H9 (cell line): ENCODE data around the gene MRPS10. TPM values are rescaled to one million over a fixed set of nuclear protein-coding genes. Genes with fewer than 3 reads are reported as not detected.
"Not testable (repeated sequence)": the region's sequence is repeated elsewhere in the genome, so short reads cannot be mapped to it uniquely, and the experiment has no call there.

Source experiments
- DNase-seq: peaks from one replicate; pipeline ENCODE4 v3.0.0-alpha.2; 2017
- H2AFZ ChIP-seq: one replicate; pipeline ENCODE4 v1.6.1; 2013; ENCODE audit warnings: mild to moderate bottlenecking, low read length, control low read depth, moderate library complexity
- H2AK5ac ChIP-seq: 2 replicates; pipeline ENCODE4 v1.6.1; 2013; ENCODE audit warnings: low read length, control low read depth, mixed read lengths; ENCODE audit not compliant: insufficient read length
- H2BK120ac ChIP-seq: one replicate; pipeline ENCODE4 v1.6.1; 2013; ENCODE audit warnings: low read depth, mild to moderate bottlenecking, low read length, control low read depth, inconsistent platforms; ENCODE audit not compliant: poor library complexity, severe bottlenecking
- H2BK12ac ChIP-seq: 2 replicates; pipeline ENCODE4 v1.6.1; 2013; ENCODE audit warnings: low read length, control low read depth, mixed read lengths, low read depth; ENCODE audit not compliant: insufficient read length
- H2BK15ac ChIP-seq: 2 replicates; pipeline ENCODE4 v1.6.1; 2013; ENCODE audit warnings: low read depth, low read length, control low read depth
- H2BK20ac ChIP-seq: one replicate; pipeline ENCODE4 v1.6.1; 2013; ENCODE audit warnings: low read depth, mild to moderate bottlenecking, low read length, control low read depth, inconsistent platforms; ENCODE audit not compliant: poor library complexity, severe bottlenecking
- H2BK5ac ChIP-seq: 2 replicates; pipeline ENCODE4 v1.6.1; 2013; ENCODE audit warnings: low read length, control low read depth, mixed read lengths; ENCODE audit not compliant: insufficient read length
- H3K14ac ChIP-seq: 2 replicates; pipeline ENCODE4 v1.6.1; 2013; ENCODE audit warnings: low read length, control low read depth; ENCODE audit not compliant: insufficient read depth
- H3K18ac ChIP-seq: 2 replicates; pipeline ENCODE4 v1.6.1; 2013; ENCODE audit warnings: low read depth, mild to moderate bottlenecking, mixed read lengths, low read length, control low read depth; ENCODE audit not compliant: insufficient read length
- H3K23ac ChIP-seq: 2 replicates; pipeline ENCODE4 v1.6.1; 2013; ENCODE audit warnings: low read length, control low read depth, mixed read lengths, low read depth; ENCODE audit not compliant: insufficient read length
- H3K23me2 ChIP-seq: 2 replicates; pipeline ENCODE4 v1.6.1; 2013; ENCODE audit warnings: low read depth, mild to moderate bottlenecking, mixed read lengths, low read length, control low read depth; ENCODE audit not compliant: insufficient read length, poor library complexity, severe bottlenecking
- H3K27ac ChIP-seq: 2 replicates; pipeline ENCODE4 v1.5.1; 2013; ENCODE audit warnings: low read length, control low read depth, mixed read lengths, low read depth; ENCODE audit not compliant: insufficient read length
- H3K27me3 ChIP-seq: 2 replicates; pipeline ENCODE4 v1.6.1; 2013; ENCODE audit warnings: low read length, control low read depth, inconsistent platforms; ENCODE audit not compliant: insufficient read depth
- H3K4ac ChIP-seq: 2 replicates; pipeline ENCODE4 v1.6.1; 2013; ENCODE audit warnings: low read depth, mild to moderate bottlenecking, control low read depth, inconsistent platforms, low read length, moderate library complexity
- H3K4me1 ChIP-seq: 2 replicates; pipeline ENCODE4 v1.6.1; 2013; ENCODE audit warnings: low read length, control low read depth, inconsistent platforms; ENCODE audit not compliant: insufficient read depth
- H3K4me2 ChIP-seq: 2 replicates; pipeline ENCODE4 v1.6.1; 2013; ENCODE audit warnings: low read length, control low read depth, mixed read lengths; ENCODE audit not compliant: insufficient read length, insufficient read depth
- H3K56ac ChIP-seq: 2 replicates; pipeline ENCODE4 v1.6.1; 2013; ENCODE audit warnings: low read depth, mild to moderate bottlenecking, mixed read lengths, low read length, control low read depth; ENCODE audit not compliant: insufficient read length
- H3K79me1 ChIP-seq: 2 replicates; pipeline ENCODE4 v1.6.1; 2013; ENCODE audit warnings: low read depth, mild to moderate bottlenecking, moderate library complexity, low read length, control low read depth, inconsistent platforms; ENCODE audit not compliant: insufficient read depth, poor library complexity, severe bottlenecking
- H3K79me2 ChIP-seq: 2 replicates; pipeline ENCODE4 v1.6.1; 2013; ENCODE audit warnings: low read length, control low read depth, inconsistent platforms; ENCODE audit not compliant: insufficient read depth
- H3K9ac ChIP-seq: 2 replicates; pipeline ENCODE4 v1.6.1; 2013; ENCODE audit warnings: low read length, control low read depth, mixed read lengths; ENCODE audit not compliant: insufficient read length; ENCODE audit errors: extremely low read depth
- H3K9me3 ChIP-seq: one replicate; pipeline ENCODE4 v1.6.1; 2013; ENCODE audit warnings: low read depth, low read length, inconsistent platforms; ENCODE audit not compliant: control insufficient read depth
- H3T11ph ChIP-seq: one replicate; pipeline ENCODE4 v1.6.1; 2013; ENCODE audit warnings: mild to moderate bottlenecking, low read length, control low read depth, inconsistent platforms
- H4K20me1 ChIP-seq: one replicate; pipeline ENCODE4 v1.6.1; 2013; ENCODE audit not compliant: control insufficient read depth, insufficient read length, insufficient read depth
- H4K5ac ChIP-seq: 2 replicates; pipeline ENCODE4 v1.6.1; 2013; ENCODE audit warnings: low read depth, mild to moderate bottlenecking, mixed read lengths, low read length, control low read depth; ENCODE audit not compliant: insufficient read length
- H4K8ac ChIP-seq: replicated peaks from 2 replicates; pipeline ENCODE4 v1.6.1; 2013; ENCODE audit warnings: low read length, control low read depth, mixed read lengths, low read depth; ENCODE audit not compliant: insufficient read length
- H4K91ac ChIP-seq: 2 replicates; pipeline ENCODE4 v1.6.1; 2013; ENCODE audit warnings: low read depth, mild to moderate bottlenecking, moderate library complexity, mixed read lengths, low read length, control low read depth; ENCODE audit not compliant: insufficient read length
- H3K27ac Mint-ChIP-seq, 3 experiments: 2 replicates in 2 of 3; 3 replicates in 1 of 3; pipeline ENCODE4 v1.8.0; 2020 to 2021; ENCODE audit warnings: mixed read lengths in 3 of 3, mild to moderate bottlenecking in 1 of 3, moderate library complexity in 1 of 3
- H3K27me3 Mint-ChIP-seq: 2 replicates; pipeline ENCODE4 v1.8.0; 2021; ENCODE audit warnings: low read depth, mild to moderate bottlenecking, moderate library complexity, mixed read lengths
- H3K36me3 Mint-ChIP-seq, 3 experiments: 2 replicates in 2 of 3; 3 replicates in 1 of 3; pipeline ENCODE4 v1.8.0; 2020 to 2021; ENCODE audit warnings: low read depth in 3 of 3, mixed read lengths in 3 of 3; ENCODE audit not compliant: insufficient read depth in 1 of 3
- H3K4me1 Mint-ChIP-seq, 2 experiments: 2 replicates each; pipeline ENCODE4 v1.8.0; 2020; ENCODE audit warnings: mixed read lengths in 2 of 2
- H3K4me3 Mint-ChIP-seq, 2 experiments: 2 replicates in 1 of 2; 3 replicates in 1 of 2; pipeline ENCODE4 v1.8.0; 2020 to 2021; ENCODE audit warnings: mild to moderate bottlenecking in 2 of 2, mixed read lengths in 2 of 2, moderate library complexity in 1 of 2
- H3K9me3 Mint-ChIP-seq, 2 experiments: 2 replicates in 1 of 2; 3 replicates in 1 of 2; pipeline ENCODE4 v1.8.0; 2020; ENCODE audit warnings: mild to moderate bottlenecking in 2 of 2, mixed read lengths in 2 of 2, moderate library complexity in 1 of 2
- WGBS: extraction: QIAGEN DNeasy Blood & Tissue Kit; methylation state at CpG from one replicate; pipeline ENCODE4 v1.1.7; 2013; ENCODE audit warnings: missing lambda C conversion rate, low lambda C conversion rate, mixed read lengths; ENCODE audit not compliant: insufficient read length; ENCODE audit errors: extremely low coverage; 5-methylcytosine and 5-hydroxymethylcytosine counted together
- total RNA-seq: library from RNA; stranded (reverse); gene quantifications from 2 replicates; pipeline ENCODE4 v1.2.1, GENCODE V29; 2021
- TF ChIP-seq, protein P1 (sequence below): fragments of 200-600 bp; sonication (generic); conservative IDR thresholded peaks from 3 replicates; pipeline ENCODE4 v1.8.0; 2021; ENCODE audit warnings: antibody characterized with exemption, mild to moderate bottlenecking

MRPS10 gene
- total RNA-seq, 1 experiment from 2014 or later: 33.9 TPM

DNA sequence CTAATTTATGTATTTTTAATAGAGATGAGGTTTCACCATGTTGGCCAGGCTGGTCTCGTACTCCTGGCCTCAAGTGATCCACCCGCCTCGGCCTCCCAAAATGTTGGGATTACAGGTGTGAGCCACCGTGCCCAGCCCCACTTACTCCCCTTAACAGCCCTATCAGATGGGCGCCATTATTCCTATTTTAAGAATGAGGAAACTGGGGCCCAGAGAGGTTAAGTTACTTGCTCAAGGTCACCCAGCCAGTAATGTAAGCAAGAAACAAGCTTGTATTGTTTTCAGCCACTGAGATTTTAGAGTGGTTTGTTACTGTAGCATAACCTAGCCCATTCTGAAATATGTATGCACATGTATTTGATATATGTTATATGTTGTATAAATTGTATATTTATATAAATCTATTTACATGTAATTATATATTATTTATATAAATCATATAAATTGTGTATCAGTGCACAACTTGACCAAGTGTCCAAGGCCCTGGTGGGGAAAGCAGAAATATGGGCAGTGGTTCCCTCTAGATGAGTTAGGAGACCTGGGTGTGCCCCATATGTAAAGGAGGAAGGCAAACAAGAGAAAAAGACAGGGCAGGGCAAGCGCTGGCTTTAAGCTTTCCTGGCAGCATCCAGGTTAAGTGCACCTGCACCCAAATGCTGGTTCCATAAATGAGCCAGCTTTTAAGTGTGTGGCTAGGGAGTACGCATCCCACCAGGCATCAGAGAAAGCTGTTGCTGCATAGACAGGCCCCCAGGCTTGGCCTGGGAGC lies 45.7 kb downstream of the MRPS10 start:
- Histone ChIP-seq H3K4me1 (no peaks in the 10 kb centered on the region; the same call in 1 of the 2 replicates), H4K8ac (no peak overlapping the region), H4K91ac (no peak overlapping the region), H3K14ac (no peak overlapping the region), H3K4ac (no peak overlapping the region), H3K27me3 (no peaks in the 10 kb centered on the region), H3K27ac (no peak overlapping the region), H2BK12ac (no peak overlapping the region), H3K9ac (no peak overlapping the region), H4K20me1 (no peaks in the 10 kb centered on the region), H2AK5ac (no peak overlapping the region), H4K5ac (no peak overlapping the region), H2AFZ (no peak overlapping the region), H3K18ac (no peak overlapping the region), H2BK15ac (no peak overlapping the region), H3K79me1 (no peaks in the 10 kb centered on the region), H3K23ac (no peak overlapping the region), H3T11ph (no peak overlapping the region), H2BK5ac (no peak overlapping the region), H2BK20ac (no peak overlapping the region), H3K79me2 (no peaks in the 10 kb centered on the region), H3K23me2 (no peaks in the 10 kb centered on the region), H3K9me3 (no peaks in the 10 kb centered on the region), H2BK120ac (no peak overlapping the region), H3K4me2 (no peak overlapping the region), H3K56ac (no peak overlapping the region)
- WGBS: no CpG with 5 or more reads among the region's 7 CpGs
- Mint-ChIP-seq H3K36me3 (no peaks in the 10 kb centered on the region; a peak in 1 of 7 replicates), H3K27me3 (peaks cover 6% of the 10 kb centered on the region), H3K27ac (no peak overlapping the region), H3K9me3 (no peaks in the 10 kb centered on the region; a peak in 2 of 5 replicates), H3K4me1 (peaks cover 28 to 44% of the 10 kb centered on the region in 2 experiments), H3K4me3 (no peak overlapping the region)
- TF ChIP-seq, protein P1, sequence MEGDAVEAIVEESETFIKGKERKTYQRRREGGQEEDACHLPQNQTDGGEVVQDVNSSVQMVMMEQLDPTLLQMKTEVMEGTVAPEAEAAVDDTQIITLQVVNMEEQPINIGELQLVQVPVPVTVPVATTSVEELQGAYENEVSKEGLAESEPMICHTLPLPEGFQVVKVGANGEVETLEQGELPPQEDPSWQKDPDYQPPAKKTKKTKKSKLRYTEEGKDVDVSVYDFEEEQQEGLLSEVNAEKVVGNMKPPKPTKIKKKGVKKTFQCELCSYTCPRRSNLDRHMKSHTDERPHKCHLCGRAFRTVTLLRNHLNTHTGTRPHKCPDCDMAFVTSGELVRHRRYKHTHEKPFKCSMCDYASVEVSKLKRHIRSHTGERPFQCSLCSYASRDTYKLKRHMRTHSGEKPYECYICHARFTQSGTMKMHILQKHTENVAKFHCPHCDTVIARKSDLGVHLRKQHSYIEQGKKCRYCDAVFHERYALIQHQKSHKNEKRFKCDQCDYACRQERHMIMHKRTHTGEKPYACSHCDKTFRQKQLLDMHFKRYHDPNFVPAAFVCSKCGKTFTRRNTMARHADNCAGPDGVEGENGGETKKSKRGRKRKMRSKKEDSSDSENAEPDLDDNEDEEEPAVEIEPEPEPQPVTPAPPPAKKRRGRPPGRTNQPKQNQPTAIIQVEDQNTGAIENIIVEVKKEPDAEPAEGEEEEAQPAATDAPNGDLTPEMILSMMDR: no peak
- no peak for DNase-seq

GRCh38 chr6:42169780-42170179 lies 47.9 kb downstream of the MRPS10 start:
- peaks cover 30 to 44% of the 10 kb centered on the region in 2 experiments for H3K4me1 Mint-ChIP-seq
- not testable (repeated sequence) for H2BK12ac ChIP-seq, H3K79me2 ChIP-seq, H3K4ac ChIP-seq, H3K27me3 Mint-ChIP-seq, H4K91ac ChIP-seq, DNase-seq, H3K14ac ChIP-seq, H3K4me3 Mint-ChIP-seq, H3K4me1 ChIP-seq, H2BK120ac ChIP-seq, H3K9me3 ChIP-seq, H3K36me3 Mint-ChIP-seq, H3K23me2 ChIP-seq, H2AFZ ChIP-seq, H3K27ac Mint-ChIP-seq, H2BK15ac ChIP-seq, H4K20me1 ChIP-seq, H3K23ac ChIP-seq, H3K18ac ChIP-seq, H3T11ph ChIP-seq, H3K4me2 ChIP-seq, H2AK5ac ChIP-seq, H4K8ac ChIP-seq, H4K5ac ChIP-seq, H3K9ac ChIP-seq, H2BK20ac ChIP-seq, H3K27me3 ChIP-seq, H3K9me3 Mint-ChIP-seq, H3K56ac ChIP-seq, H3K79me1 ChIP-seq, H3K27ac ChIP-seq, H2BK5ac ChIP-seq
- no CpG with 5 or more reads among the region's 2 CpGs for WGBS
